C4-2B (cell line): ENCODE measurements around the gene HTR1D.
"Not testable (repeated sequence)": the region's sequence is repeated elsewhere in the genome, so short reads cannot be mapped to it uniquely, and the experiment has no call there.

Source experiments
- H3K27ac ChIP-seq: fragments of 450-650 bp; 2 replicates; pipeline ENCODE4 v1.5.1; 2017
- CTCF ChIP-seq: fragments of 450-650 bp; conservative IDR thresholded peaks from 2 replicates; pipeline ENCODE4 v1.5.1; 2017; ENCODE audit warnings: mild to moderate bottlenecking
- ZFX ChIP-seq: fragments of 450-650 bp; IDR thresholded peaks from 2 replicates; pipeline ENCODE4 v1.6.1; 2017

HTR1D gene

GRCh38 chr1:23215291-23215690 lies 2.0 kb downstream of the HTR1D start:
- TF ChIP-seq ZFX (no peak), CTCF (no peak)

GRCh38 chr1:23214640-23215039 lies 2.7 kb downstream of the HTR1D start:
- H3K27ac ChIP-seq, result no peak overlapping the region
- TF ChIP-seq ZFX (no peak), CTCF (no peak)

More at GRCh38 chr1:23215291-23215690, 2.0 kb downstream of the HTR1D start:
- no peak overlapping the region for H3K27ac ChIP-seq

GRCh38 chr1:23211955-23212354 lies 5.3 kb downstream of the HTR1D start:
- TF ChIP-seq ZFX (no peak), CTCF (no peak)
- H3K27ac ChIP-seq, result no peak overlapping the region

GRCh38 chr1:23210963-23211362 lies 6.3 kb downstream of the HTR1D start:
- H3K27ac ChIP-seq, result no peak overlapping the region
- TF ChIP-seq CTCF, result no peak
- TF ChIP-seq ZFX, result no peak

- H3K27ac ChIP-seq, result no peak overlapping the region
- TF ChIP-seq CTCF (no peak; the same call in 1 of the 2 replicates), ZFX (no peak)
These were observed 6.9 kb downstream of the HTR1D start for GRCh38 chr1:23210351-23210785.

- TF ChIP-seq CTCF, result no peak
- no peak for TF ChIP-seq ZFX
- H3K27ac ChIP-seq, result no peak overlapping the region
These were observed 7.5 kb downstream of the HTR1D start for GRCh38 chr1:23209770-23210169.

- no peak for TF ChIP-seq CTCF
- no peak for TF ChIP-seq ZFX
- no peak overlapping the region for H3K27ac ChIP-seq
These were observed 8.8 kb downstream of the HTR1D start for GRCh38 chr1:23208527-23208926.

- not testable (repeated sequence) for H3K27ac ChIP-seq
These were observed 9.6 kb downstream of the HTR1D start for GRCh38 chr1:23207733-23208132.
